ENCODE data around the gene CDH23. TPM values are rescaled to one million over a fixed set of nuclear protein-coding genes. Genes with fewer than 3 reads are reported as not detected.

Gene CDH23
- total and polyA plus RNA-seq, 10 of the 15 experiments (the other 5 are each of a cell fraction or from before 2014, with no cell fraction given): 0.09 to 0.40 (median 0.15) TPM; not detected in 1

DNA sequence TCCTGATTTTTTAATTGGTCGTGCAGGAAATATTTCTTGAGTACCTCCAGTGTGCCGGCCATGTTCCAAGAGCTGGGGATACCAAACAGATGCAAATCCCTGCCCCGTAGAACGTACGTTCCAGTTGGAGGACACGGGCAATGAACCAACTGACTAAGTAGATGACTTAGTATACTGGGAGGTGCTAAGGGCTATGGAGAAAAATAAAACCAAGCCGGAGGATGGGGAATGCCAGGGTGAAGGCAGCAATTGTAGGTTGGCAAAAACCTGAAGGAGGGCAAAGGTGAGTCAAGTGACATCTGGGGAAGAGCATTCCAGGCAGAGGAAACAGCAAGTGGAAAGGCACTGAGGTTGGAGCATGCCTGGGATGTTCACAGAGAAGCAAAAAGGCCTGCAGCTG, 383.4 kb downstream of the CDH23 start (continued):
- TF ChIP-seq ZZZ3 (IDR thresholded peaks at IDR 0.05; ENCODE audit: control insufficient read depth, insufficient read length, low read depth): no peak
- TF ChIP-seq, protein P1, sequence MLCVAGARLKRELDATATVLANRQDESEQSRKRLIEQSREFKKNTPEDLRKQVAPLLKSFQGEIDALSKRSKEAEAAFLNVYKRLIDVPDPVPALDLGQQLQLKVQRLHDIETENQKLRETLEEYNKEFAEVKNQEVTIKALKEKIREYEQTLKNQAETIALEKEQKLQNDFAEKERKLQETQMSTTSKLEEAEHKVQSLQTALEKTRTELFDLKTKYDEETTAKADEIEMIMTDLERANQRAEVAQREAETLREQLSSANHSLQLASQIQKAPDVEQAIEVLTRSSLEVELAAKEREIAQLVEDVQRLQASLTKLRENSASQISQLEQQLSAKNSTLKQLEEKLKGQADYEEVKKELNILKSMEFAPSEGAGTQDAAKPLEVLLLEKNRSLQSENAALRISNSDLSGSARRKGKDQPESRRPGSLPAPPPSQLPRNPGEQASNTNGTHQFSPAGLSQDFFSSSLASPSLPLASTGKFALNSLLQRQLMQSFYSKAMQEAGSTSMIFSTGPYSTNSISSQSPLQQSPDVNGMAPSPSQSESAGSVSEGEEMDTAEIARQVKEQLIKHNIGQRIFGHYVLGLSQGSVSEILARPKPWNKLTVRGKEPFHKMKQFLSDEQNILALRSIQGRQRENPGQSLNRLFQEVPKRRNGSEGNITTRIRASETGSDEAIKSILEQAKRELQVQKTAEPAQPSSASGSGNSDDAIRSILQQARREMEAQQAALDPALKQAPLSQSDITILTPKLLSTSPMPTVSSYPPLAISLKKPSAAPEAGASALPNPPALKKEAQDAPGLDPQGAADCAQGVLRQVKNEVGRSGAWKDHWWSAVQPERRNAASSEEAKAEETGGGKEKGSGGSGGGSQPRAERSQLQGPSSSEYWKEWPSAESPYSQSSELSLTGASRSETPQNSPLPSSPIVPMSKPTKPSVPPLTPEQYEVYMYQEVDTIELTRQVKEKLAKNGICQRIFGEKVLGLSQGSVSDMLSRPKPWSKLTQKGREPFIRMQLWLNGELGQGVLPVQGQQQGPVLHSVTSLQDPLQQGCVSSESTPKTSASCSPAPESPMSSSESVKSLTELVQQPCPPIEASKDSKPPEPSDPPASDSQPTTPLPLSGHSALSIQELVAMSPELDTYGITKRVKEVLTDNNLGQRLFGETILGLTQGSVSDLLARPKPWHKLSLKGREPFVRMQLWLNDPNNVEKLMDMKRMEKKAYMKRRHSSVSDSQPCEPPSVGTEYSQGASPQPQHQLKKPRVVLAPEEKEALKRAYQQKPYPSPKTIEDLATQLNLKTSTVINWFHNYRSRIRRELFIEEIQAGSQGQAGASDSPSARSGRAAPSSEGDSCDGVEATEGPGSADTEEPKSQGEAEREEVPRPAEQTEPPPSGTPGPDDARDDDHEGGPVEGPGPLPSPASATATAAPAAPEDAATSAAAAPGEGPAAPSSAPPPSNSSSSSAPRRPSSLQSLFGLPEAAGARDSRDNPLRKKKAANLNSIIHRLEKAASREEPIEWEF (IDR thresholded peaks at IDR 0.05; ENCODE audit: insufficient replicate concordance, low read depth, low read length): no peak
- no peak for TF ChIP-seq STAT3 (IDR thresholded peaks at IDR 0.05; ENCODE audit: low read depth, low read length)
- TF ChIP-seq FOS (IDR thresholded peaks at IDR 0.05; ENCODE audit: borderline replicate concordance, extremely low read depth, insufficient read length): no peak
- TF ChIP-seq, protein P2, sequence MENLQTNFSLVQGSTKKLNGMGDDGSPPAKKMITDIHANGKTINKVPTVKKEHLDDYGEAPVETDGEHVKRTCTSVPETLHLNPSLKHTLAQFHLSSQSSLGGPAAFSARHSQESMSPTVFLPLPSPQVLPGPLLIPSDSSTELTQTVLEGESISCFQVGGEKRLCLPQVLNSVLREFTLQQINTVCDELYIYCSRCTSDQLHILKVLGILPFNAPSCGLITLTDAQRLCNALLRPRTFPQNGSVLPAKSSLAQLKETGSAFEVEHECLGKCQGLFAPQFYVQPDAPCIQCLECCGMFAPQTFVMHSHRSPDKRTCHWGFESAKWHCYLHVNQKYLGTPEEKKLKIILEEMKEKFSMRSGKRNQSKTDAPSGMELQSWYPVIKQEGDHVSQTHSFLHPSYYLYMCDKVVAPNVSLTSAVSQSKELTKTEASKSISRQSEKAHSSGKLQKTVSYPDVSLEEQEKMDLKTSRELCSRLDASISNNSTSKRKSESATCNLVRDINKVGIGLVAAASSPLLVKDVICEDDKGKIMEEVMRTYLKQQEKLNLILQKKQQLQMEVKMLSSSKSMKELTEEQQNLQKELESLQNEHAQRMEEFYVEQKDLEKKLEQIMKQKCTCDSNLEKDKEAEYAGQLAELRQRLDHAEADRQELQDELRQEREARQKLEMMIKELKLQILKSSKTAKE (IDR thresholded peaks at IDR 0.05; ENCODE audit: low read depth, poor library complexity, severe bottlenecking): no peak
- no peak for TF ChIP-seq MYB (IDR thresholded peaks at IDR 0.05; ENCODE audit: borderline replicate concordance, low read depth, low read length)

Data from GM12878 (cell line).